HG02970 (cell line): Measurements from ENCODE around the gene PTPRA.
"Not testable (repeated sequence)": the region's sequence is repeated elsewhere in the genome, so short reads cannot be mapped to it uniquely, and the experiment has no call there.

ENCODE experiments used
- ATAC-seq: cut with Tn5 transposase; IDR thresholded peaks from one replicate; pipeline ENCODE4 v1.9.1; 2021; ENCODE audit warnings: mild to moderate bottlenecking, moderate library complexity, moderate number of reproducible peaks; ENCODE audit not compliant: unreplicated experiment, low FRiP score

PTPRA gene

DNA sequence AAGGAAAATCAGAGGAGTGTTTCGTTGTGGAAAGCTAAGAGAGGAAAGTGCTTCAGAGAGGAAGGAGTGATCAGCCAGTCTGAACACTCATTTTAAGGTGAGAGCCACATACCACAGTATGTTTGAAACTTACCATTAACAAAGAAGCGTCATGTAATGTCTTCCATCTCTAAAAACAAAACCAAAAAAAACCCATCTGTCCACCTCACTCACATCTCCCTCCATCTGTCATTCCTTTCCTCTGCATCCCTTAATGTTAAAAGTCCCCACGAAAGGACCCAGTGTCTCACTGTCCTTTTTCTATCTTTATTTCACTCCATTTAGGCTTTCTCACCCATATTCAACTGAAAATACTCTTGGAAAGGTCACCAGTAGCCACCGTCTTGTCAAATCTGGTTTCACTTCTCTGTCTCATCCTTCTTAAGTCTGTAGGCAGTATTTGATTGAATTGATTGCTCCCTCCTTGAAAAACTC, 110.8 kb downstream of the PTPRA start:
- ATAC-seq = no peak

DNA sequence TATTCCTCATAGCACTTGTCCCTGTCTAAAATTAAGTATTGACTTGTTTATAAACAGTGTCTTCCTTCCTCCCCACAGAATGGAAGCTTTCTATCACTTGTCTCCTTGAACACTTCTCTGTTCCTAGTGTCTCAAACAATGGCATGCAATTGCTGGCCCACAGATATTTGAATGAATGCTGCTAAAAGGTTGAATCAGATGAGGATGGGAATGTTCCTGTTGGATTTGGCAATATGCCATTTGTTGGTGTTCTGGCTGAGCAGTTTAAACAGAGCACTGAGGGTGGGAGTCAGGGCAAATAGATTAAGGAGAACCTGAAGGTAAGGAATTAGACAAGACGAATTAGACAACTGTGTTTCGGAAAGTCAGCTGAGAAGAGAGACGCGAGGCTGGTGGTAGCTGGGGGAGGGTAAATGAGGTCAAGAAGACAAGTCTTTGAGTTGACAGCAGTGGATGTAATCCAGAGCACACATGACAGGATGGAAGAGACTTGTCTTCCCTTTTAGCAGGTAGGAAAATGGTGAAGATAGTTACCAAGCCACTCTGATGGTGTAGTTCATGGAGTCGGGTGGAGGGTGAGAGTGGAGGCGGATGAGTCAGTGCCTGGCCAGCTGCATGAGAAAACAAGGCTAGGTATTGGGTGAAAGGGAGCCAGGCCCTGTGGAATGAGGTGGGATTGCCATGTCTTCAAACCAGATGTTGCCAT, 111.8 kb downstream of the PTPRA start:
- ATAC-seq = no peak

DNA sequence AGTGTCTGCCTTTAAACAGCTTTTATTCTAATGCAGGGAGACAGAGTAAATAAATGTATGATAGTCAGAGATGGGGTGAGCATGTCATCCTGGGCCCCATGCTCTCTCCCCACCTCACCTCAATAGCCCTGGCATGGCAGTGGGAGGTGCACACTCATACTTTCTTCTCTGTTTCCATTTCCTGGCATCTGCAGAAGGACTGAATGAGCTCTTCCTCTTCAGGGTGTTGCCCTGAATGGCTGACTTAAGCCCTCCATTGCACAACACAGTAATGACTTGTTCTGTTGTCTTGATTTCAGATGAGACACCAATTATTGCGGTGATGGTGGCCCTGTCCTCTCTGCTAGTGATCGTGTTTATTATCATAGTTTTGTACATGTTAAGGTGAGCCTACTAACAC, 113.2 kb downstream of the PTPRA start:
- ATAC-seq = no peak

DNA sequence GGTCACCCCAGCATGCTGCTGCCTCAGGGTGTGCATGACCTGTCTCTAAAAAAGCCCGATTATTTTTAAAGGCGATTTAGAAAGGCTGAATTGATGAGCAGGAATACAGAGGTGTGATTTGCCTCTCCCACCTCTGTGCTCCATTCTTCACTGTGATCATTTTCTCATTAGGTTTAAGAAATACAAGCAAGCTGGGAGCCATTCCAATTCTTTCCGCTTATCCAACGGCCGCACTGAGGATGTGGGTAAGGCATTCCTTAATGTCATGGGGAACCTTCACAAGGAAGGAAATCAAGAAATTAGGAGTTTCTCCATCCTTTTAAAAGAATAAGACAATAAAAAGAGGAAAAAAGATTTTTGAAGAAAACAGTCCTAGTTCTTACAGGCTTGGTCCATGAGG, 114.6 kb downstream of the PTPRA start:
- no peak for ATAC-seq

DNA sequence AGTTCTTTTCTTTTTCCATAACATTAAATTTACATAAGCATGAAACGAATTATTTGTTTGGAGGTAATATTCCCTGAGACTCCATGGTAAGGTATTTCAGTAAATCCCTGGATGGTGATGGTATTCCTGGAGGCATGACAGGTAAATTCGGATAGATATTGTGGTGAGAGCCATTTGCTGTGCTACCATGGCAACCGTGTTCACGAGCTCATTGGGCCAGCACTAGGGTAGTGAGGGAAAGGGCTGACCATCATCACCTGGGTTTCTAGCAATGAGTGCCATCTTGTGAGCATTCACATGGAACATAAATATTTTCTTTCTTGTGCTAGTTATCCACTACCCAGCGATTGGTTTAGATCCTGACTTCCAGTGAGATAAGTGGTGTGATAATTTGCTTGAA, 118.3 kb downstream of the PTPRA start:
- no peak for ATAC-seq

DNA sequence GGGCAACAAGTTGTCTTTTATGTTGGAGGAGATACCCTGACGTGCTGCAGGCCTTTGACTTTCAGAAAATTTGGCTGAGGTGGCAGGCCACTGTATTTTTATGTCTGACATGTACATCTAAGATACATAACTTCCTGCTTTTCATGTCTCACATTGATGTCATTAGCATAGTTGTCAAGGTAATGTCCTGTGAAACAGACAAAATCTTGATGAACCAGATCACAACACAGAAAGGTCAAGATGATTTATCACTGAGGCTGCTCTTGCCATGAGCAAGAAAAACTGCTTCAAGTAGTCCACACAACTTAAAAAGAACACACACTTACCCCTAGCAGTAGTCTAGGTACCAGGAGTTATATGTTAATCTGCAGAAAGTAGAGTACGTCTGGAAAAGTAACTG, 120.0 kb downstream of the PTPRA start:
- ATAC-seq = no peak

DNA sequence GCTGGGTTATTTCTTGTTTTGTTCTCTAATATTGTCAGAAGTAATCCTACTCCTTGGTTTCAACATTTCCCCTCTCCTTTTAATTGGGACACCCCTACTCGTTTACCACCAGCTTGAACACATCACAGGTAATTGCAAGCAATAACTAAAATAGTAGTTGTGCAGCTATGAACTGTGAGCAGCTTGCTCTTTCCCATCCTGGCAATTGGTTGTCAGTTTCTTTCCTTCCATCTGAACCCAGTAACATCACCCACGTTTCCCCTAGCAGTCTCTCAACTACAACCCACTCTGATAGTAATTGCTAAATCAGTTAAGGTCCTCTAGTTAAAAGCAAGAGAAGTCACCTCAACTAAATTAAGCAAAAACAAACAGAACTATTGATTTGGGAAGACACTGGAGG, 122.5 kb downstream of the PTPRA start:
- no peak for ATAC-seq

DNA sequence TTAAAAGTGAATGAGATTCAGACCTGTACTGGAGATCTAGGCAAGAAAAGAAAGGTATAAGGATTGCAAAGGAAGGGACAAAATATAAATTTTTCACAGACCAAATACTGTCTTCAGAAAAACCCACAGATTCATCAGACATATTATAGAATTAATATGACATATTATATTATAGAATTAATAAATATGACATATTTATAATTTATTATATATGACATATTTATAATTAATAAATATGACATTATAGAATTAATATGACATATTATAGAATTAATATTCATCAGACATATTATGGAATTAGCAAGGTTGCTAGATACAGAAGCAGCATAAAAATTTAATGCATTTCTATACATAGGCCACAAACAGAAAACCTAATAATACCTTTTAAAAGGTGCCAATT, 125.4 kb downstream of the PTPRA start:
- no peak for ATAC-seq

DNA sequence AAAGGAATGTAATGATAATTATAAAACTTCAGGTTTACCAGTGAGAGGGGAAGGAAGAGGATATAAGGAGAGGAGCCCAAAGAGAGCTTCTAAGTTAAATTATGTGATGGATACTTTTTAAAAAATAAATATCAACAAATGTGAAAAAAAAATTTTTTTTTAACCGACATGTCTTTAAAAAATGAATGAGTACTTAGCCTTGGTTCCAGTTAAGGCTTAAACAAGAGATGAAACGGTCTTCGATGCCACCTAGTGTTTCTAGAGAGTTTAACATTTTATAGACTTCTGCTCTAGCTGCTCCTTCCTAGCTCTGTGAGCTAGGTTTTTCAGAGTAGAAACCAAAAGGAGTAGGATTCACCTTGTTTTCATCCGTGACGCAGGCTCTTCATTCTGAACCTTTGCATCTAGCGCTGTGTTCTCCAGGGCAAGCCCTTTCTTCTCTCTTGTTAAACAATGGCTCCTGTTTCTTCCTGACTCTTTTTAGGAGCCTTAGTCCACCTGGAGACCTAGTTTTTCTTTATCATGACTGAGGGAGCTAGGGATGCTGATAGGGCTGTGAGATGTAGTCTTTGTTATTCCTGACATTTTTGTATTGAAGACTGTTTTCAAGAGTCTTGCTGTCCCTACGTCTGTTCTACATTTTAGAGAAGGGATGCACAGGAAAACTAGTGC, 127.7 kb downstream of the PTPRA start:
- no peak for ATAC-seq

DNA sequence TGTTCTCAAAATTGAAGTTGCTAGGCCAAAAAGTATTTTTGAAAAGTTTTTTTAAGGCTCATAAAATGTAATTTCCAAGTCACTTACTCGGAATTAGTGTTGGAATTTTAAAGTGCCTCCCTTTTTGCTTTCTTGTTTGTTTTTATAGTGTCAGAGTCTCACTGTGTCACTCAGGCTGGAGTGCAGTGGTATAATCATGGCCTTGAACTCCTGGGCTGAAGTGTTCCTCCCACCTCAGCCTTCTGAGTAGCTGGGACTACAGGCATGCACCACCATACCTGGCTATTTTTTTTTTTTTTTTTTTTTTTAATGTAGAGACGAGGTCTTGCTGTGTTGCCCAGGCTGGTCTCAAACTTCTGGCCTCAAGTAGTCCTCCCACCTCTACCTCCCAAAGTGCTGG, 130.1 kb downstream of the PTPRA start:
- no peak for ATAC-seq

DNA sequence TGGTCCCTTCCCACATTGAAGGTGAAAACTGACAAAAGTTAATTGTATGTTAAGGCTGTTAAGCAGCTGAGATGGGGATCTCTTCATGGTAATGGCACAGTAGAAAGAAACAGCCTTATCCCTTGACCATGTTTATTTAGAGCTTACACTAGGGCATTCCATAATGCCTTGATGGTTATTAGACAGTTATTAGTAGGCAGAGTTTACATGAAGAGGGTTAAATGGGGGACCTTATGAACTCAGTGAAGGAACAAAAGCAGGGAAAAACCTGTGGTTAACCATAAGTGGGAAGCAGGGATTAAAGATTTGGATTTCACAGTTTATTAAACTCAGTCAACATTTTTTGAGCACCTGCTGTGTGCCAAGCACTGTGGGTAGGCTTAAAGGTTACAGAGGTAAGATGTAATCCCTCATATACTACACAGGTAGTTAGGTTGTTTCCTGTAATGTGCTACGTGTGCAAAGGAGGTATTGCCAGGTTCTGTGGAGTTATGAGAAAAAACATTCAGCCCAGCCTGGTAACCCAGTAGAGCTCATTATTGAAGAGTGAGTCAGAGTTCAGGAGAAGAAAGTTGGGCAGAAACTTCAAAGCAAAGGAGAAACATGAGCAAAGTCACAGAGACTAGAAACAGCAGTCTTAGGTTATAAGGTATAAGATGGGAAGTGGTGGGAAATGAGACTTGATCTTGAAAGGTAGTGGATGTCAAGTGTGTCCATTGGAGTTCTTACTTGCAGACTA, 137.9 kb downstream of the PTPRA start:
- no peak for ATAC-seq

DNA sequence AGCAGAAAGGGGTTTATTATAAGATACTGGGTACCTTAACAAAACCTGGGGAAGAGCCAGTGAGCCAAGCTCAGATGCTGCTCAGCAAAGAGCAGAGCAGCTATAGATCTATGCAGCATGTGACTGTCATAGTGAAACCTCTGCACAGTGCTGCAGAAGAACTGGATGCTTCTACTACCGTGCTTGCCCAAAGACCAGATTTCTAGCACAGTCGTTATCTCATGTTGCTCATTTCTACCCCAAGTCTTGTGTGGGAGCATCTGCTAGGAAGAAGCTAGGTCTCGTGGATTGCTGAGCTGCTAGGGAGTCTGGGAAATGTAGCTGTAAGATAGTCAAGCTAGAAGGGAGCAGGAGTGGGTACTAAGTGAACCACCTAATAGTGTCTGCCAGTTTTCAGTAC, 138.5 kb downstream of the PTPRA start:
- ATAC-seq = no peak

DNA sequence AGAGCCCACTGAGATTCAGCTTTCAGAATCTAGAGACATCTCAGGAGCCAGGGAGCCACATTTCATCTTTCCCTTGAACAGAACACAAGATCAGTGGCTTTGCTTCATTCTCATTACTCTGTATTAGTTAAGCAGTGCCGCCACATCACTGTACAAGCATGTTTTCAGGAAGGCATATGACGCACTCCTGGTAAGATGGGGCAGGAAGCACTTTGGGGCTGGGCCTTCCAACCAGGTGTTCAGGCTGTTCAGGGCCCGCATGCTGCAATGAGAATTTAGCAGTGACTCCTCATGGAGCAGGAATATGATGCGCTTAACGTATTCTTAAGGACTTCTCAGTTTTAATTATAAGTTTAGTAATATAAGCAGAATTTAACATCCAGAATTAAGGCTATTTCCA, 140.5 kb downstream of the PTPRA start:
- ATAC-seq = no peak

DNA sequence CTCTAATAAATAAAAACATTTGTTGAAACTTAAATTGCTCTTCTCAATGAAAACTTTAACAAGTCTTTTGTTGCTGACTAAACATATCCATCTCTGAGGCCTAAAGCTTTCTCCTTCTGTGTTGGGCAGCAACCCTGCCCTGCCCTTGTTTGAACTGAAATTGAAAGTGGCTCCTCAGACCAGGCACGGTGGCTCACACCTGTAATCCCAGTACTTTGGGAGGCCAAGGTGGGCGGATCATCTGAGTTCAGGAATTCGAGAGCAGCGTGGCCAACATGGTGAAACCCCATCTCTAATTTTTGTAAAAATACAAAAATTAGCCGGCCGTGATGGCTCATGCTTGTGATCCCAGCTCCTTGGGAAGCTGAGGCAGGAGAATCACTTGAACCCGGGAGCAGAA, 140.9 kb downstream of the PTPRA start:
- ATAC-seq = no peak

DNA sequence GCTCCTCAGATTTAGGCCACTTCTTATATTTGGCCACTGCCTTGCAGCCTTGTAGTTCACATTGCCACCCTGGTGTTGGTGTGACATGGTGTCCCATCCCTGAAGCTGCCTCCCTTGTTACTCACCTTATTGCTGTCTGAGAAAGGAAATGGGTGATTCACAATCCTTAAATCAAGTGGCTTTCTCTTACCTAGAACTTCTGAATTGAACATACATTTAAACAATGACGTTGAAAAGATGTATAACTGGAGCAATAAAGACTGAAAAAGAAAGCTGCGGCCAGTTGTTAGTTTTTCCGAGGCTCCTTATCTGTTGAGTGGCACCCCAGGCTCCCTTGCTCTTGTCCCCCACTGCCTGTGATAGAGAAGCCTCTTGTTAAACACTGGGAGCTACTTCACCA, 141.4 kb downstream of the PTPRA start:
- no peak for ATAC-seq

DNA sequence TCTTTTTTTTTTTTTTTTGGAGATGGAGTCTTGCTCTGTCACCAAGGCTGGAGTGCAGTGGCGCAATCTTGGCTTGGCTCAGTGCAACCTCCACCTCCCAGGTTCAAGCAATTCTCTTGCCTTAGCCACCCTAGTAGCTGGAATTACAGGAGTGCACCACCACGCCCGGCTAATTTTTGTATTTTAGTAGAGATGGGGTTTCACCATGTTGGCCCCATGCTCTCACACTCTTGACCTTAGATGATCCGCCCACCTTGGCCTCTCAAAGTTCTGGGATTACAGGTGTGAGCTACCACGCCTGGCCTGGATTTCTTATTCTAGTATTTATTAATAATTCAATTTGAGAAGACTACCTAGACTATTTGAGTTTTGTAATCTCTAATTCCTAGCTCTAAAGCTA, 142.0 kb downstream of the PTPRA start:
- ATAC-seq = not testable (repeated sequence)

DNA sequence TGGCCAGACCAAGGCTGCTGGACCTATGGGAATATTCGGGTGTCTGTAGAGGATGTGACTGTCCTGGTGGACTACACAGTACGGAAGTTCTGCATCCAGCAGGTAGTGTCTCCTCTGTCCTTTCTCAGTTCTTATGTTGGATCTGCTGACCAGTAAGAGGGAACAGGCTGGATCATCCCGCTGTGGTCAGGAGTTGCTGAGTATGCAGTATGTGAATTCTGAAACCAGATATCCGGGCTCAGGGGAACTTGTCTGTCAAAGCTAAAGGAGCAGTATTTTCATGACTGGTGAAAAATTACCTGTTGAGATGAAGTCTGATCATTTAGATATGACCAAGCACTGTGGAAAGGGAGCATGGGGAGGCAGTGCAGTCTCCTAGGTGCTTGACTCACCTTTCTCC, 148.0 kb downstream of the PTPRA start:
- no peak for ATAC-seq

DNA sequence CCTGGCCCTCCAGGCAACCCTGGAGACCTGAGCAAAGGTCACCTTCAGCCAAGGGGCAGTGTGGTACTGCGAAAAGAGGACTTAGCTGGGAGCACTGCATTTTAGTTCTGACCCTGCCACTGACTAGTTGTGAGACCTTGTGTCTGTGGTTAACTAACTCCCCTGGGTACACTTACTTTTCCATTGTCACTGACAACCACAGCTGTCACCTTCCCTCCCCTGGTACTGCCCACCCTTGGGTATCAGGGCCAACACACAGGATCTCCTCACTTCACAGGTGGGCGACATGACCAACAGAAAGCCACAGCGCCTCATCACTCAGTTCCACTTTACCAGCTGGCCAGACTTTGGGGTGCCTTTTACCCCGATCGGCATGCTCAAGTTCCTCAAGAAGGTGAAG, 148.5 kb downstream of the PTPRA start:
- ATAC-seq = no peak

DNA sequence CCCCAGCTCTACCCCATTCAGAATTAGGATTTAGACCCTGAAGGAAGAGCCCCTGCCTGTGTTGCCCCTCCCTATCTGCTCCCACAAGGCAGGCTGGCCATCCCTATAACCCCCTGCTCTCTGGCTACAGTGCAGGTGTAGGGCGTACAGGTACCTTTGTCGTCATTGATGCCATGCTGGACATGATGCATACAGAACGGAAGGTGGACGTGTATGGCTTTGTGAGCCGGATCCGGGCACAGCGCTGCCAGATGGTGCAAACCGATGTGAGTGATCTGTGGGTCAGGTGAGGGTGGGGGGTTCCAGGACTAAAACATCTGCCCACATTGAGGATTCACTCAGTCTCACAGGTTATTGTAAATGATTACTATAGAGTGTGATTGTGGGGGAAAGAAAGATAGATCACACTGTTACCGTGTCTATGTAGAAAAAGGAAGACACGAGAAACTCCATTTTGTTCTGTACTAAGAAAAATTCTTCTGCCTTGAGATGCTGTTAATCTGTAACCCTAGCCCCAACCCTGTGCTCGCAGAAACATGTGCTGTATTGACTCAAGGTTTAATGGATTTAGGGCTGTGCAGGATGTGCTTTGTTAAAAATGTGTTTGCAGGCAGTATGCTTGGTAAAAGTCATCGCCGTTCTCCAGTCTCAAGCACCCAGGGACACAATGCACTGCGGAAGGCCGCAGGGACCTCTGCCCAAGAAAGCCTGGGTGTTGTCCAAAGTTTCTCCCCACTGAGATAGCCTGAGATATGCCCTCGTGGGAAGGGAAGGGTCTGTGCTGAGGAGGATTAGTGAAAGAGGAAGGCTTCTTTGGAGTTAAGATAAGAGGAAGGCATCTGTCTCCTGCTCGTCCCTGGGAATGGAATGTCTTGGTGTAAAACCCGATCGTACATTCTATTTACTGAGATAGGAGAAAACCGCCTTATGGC, 149.5 kb downstream of the PTPRA start:
- not testable (repeated sequence) for ATAC-seq

DNA sequence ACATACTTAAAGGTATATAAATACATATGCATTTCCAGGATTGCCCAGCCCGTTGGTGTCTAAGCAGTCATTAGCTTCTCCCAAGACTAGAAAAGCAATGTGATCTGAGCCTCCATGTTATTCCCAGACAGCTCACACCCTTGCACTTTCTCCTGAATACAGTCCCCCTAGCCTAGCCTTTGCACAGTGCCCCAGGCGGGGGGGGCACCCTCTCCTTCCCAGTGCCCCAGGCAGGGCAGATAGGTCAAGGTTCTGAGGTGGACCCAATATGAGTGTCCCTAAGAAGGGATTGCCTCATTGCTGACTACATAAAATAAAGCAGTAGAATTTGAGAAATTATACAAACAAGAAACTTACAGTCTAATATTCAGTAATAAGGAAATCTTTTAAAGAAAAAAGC, 154.7 kb downstream of the PTPRA start:
- ATAC-seq = no peak
